Measurements from ENCODE around the gene LCMT2.

- TF ChIP-seq CTCF (IDR thresholded peaks at IDR 0.05) (no peak), EP300 (IDR thresholded peaks at IDR 0.05) (no peak), POLR2A (IDR thresholded peaks at IDR 0.05) (no peak), POLR2AphosphoS5 (IDR thresholded peaks at IDR 0.05) (no peak)
These were observed 11.2 kb downstream of the LCMT2 start for GRCh38 chr15:43318990-43319771.
